IMR-90 (cell line): Measurements from ENCODE around the gene LYPD4. TPM values are rescaled to one million over a fixed set of nuclear protein-coding genes. Genes with fewer than 3 reads are reported as not detected.
A peak's percentile ranks its signal among the peaks of the same experiment; 100 is the strongest.

Experiments
- ATAC-seq: fragments of 200-7000 bp; cut with Tn5 transposase; 2 replicates; pipeline ENCODE4 v1.9.1; 2020; ENCODE audit warnings: low read depth, mild to moderate bottlenecking, moderate library complexity
- BruUV-seq: library from RNA; stranded (reverse); fragments of 400-500 nt; replicated peaks from 2 replicates; lab custom pipeline; 2021; lab: Mats Ljungman, UMichigan
- CTCF ChIA-PET: fragments of 300-600 bp; formaldehyde crosslinking; extraction: SDS; loops from one replicate; lab custom pipeline; 2021; ENCODE audit warnings: antibody characterized with exemption; lab: Yijun Ruan, JAX
- POLR2A ChIA-PET: fragments of 300-600 bp; sonication (Branson Sonifier 250); formaldehyde crosslinking; loops from one replicate; lab custom pipeline; 2022; ENCODE audit warnings: antibody characterized with exemption; ENCODE audit not compliant: unreplicated experiment; lab: Charles Lee
- DNase-seq: peaks from one replicate; pipeline ENCODE4 v3.0.0; 2013
- H2AFZ ChIP-seq: replicated peaks from 2 replicates; pipeline ENCODE3; 2013; ENCODE audit warnings: low read length, mild to moderate bottlenecking; ENCODE audit not compliant: poor library complexity
- H2AK5ac ChIP-seq: 2 replicates; pipeline ENCODE4 v1.6.1; 2013; ENCODE audit warnings: low read depth, low read length, inconsistent platforms
- H2AK9ac ChIP-seq: replicated peaks from 2 replicates; pipeline ENCODE3; 2013; ENCODE audit warnings: mild to moderate bottlenecking, low read depth, low read length, moderate library complexity; ENCODE audit not compliant: poor library complexity
- H2BK120ac ChIP-seq: 2 replicates; pipeline ENCODE4 v1.6.1; 2013; ENCODE audit warnings: low read depth, low read length, inconsistent platforms
- H2BK15ac ChIP-seq: 3 replicates; pipeline ENCODE4 v1.6.1; 2013; ENCODE audit warnings: low read depth, low read length, inconsistent platforms
- H2BK20ac ChIP-seq: 2 replicates; pipeline ENCODE4 v1.6.1; 2013; ENCODE audit warnings: low read depth, mild to moderate bottlenecking, inconsistent platforms, low read length, moderate library complexity
- H2BK5ac ChIP-seq: 2 replicates; pipeline ENCODE4 v1.6.1; 2013; ENCODE audit warnings: mild to moderate bottlenecking, low read depth, low read length, inconsistent platforms; ENCODE audit not compliant: poor library complexity, severe bottlenecking
- H3K14ac ChIP-seq: replicated peaks from 2 replicates; pipeline ENCODE4 v1.6.1; 2013; ENCODE audit warnings: low read depth, low read length, inconsistent platforms
- H3K18ac ChIP-seq: 2 replicates; pipeline ENCODE4 v1.6.1; 2013; ENCODE audit warnings: low read depth, low read length, control low read depth
- H3K23ac ChIP-seq: 2 replicates; pipeline ENCODE4 v1.6.1; 2013; ENCODE audit warnings: low read depth, low read length, inconsistent platforms
- H3K27ac ChIP-seq: 2 replicates; pipeline ENCODE4 v1.5.1; 2013; ENCODE audit warnings: mild to moderate bottlenecking, control low read depth, low read length; ENCODE audit not compliant: insufficient read depth
- H3K27me3 ChIP-seq: 2 replicates; pipeline ENCODE4 v1.6.1; 2013; ENCODE audit warnings: low read length; ENCODE audit not compliant: control insufficient read depth, insufficient read depth
- H3K36me3 ChIP-seq: 2 replicates; pipeline ENCODE4 v1.6.1; 2013; ENCODE audit warnings: low read length, mixed read lengths; ENCODE audit not compliant: control insufficient read depth, insufficient read depth
- H3K4ac ChIP-seq: 2 replicates; pipeline ENCODE4 v1.6.1; 2013; ENCODE audit warnings: low read depth, low read length, inconsistent platforms
- H3K4me1 ChIP-seq: 2 replicates; pipeline ENCODE4 v1.6.1; 2013; ENCODE audit warnings: low read length, mixed read lengths; ENCODE audit not compliant: control insufficient read depth, insufficient read depth
- H3K4me2 ChIP-seq: 2 replicates; pipeline ENCODE4 v1.6.1; 2013; ENCODE audit warnings: low read depth, mild to moderate bottlenecking, control low read depth, low read length, moderate library complexity
- H3K4me3 ChIP-seq: 2 replicates; pipeline ENCODE4 v1.5.1; 2013; ENCODE audit warnings: low read depth, mild to moderate bottlenecking, control low read depth, low read length, moderate library complexity; ENCODE audit not compliant: insufficient read depth
- H3K56ac ChIP-seq: 2 replicates; pipeline ENCODE4 v1.6.1; 2013; ENCODE audit warnings: low read length, inconsistent platforms; ENCODE audit not compliant: insufficient read depth; ENCODE audit errors: extremely low read depth
- H3K79me1 ChIP-seq, 2 experiments: 2 replicates each; pipeline ENCODE4 v1.6.1; 2013; ENCODE audit warnings: low read length in 2 of 2, inconsistent platforms in 1 of 2, low read depth in 1 of 2
- H3K9ac ChIP-seq: 2 replicates; pipeline ENCODE4 v1.6.1; 2013; ENCODE audit warnings: low read depth, low read length, control low read depth
- H3K9me1 ChIP-seq: 2 replicates; pipeline ENCODE4 v1.6.1; 2013; ENCODE audit warnings: low read length, inconsistent platforms; ENCODE audit not compliant: insufficient read depth
- H3K9me3 ChIP-seq: 2 replicates; pipeline ENCODE4 v1.6.1; 2013; ENCODE audit warnings: low read length; ENCODE audit not compliant: control insufficient read depth, insufficient read depth
- H4K20me1 ChIP-seq: 2 replicates; pipeline ENCODE4 v1.6.1; 2013; ENCODE audit warnings: low read length, inconsistent platforms; ENCODE audit not compliant: insufficient read depth
- H4K5ac ChIP-seq: 2 replicates; pipeline ENCODE4 v1.6.1; 2013; ENCODE audit warnings: mild to moderate bottlenecking, low read depth, low read length, control low read depth
- H4K8ac ChIP-seq, 2 experiments: 2 replicates each; pipeline ENCODE4 v1.6.1; 2013; ENCODE audit warnings: low read depth in 2 of 2, low read length in 2 of 2, control low read depth in 1 of 2, inconsistent platforms in 1 of 2
- H4K91ac ChIP-seq: 2 replicates; pipeline ENCODE4 v1.6.1; 2013; ENCODE audit warnings: low read depth, low read length, inconsistent platforms; ENCODE audit not compliant: insufficient read depth
- BHLHE40 ChIP-seq: fragments of 150-350 bp; IDR thresholded peaks from 2 replicates; pipeline ENCODE4 v1.6.1; 2016; ENCODE audit warnings: mild to moderate bottlenecking, low read depth, low read length
- CHD1 ChIP-seq: IDR thresholded peaks from 2 replicates; pipeline ENCODE4 v1.6.1; 2012; ENCODE audit warnings: low read depth, low read length, improper control_type of control experiment
- CTCF ChIP-seq: conservative IDR thresholded peaks from 2 replicates; pipeline ENCODE4 v1.5.1; 2012; ENCODE audit warnings: mild to moderate bottlenecking, low read depth, low read length, improper control_type of control experiment
- FOS ChIP-seq: fragments of 150-350 bp; IDR thresholded peaks from 2 replicates; pipeline ENCODE4 v1.6.1; 2016; ENCODE audit warnings: low read depth, low read length
- MAFK ChIP-seq: IDR thresholded peaks from 2 replicates; pipeline ENCODE4 v1.6.1; 2012; ENCODE audit warnings: low read depth, low read length, improper control_type of control experiment
- MAZ ChIP-seq: IDR thresholded peaks from 2 replicates; pipeline ENCODE4 v1.6.1; 2012; ENCODE audit warnings: low read depth, mild to moderate bottlenecking, low read length, improper control_type of control experiment, moderate library complexity, borderline replicate concordance
- MXI1 ChIP-seq: IDR thresholded peaks from 2 replicates; pipeline ENCODE4 v1.6.1; 2012; ENCODE audit warnings: low read depth, mild to moderate bottlenecking, low read length, moderate library complexity, borderline replicate concordance
- POLR2A ChIP-seq: IDR thresholded peaks from 2 replicates; pipeline ENCODE4 v1.6.1; 2012; ENCODE audit warnings: mild to moderate bottlenecking, low read depth, low read length
- RAD21 ChIP-seq: IDR thresholded peaks from 2 replicates; pipeline ENCODE4 v1.6.1; 2012; ENCODE audit warnings: low read length, improper control_type of control experiment
- RCOR1 ChIP-seq: IDR thresholded peaks from 2 replicates; pipeline ENCODE4 v1.6.1; 2012; ENCODE audit warnings: mild to moderate bottlenecking, low read length, improper control_type of control experiment; ENCODE audit not compliant: insufficient replicate concordance
- RFX5 ChIP-seq: IDR thresholded peaks from 2 replicates; pipeline ENCODE4 v1.8.0; 2012; ENCODE audit warnings: low read depth, mild to moderate bottlenecking, low read length, moderate library complexity
- SMC3 ChIP-seq: fragments of 150-350 bp; IDR thresholded peaks from 2 replicates; pipeline ENCODE4 v1.6.1; 2016; ENCODE audit warnings: low read depth, mild to moderate bottlenecking, antibody characterized with exemption, low read length, moderate library complexity
- USF2 ChIP-seq: fragments of 150-350 bp; IDR thresholded peaks from 2 replicates; pipeline ENCODE4 v1.6.1; 2017; ENCODE audit warnings: mild to moderate bottlenecking, antibody characterized with exemption, low read length, low read depth
- WGBS, 2 experiments: methylation state at CpG; one replicate each; pipeline versions ENCODE4 v1.1.5 to v1.1.7; 2013; ENCODE audit warnings: missing lambda C conversion rate in 2 of 2; ENCODE audit not compliant: insufficient read length in 1 of 2; ENCODE audit errors: extremely low coverage in 2 of 2; 5-methylcytosine and 5-hydroxymethylcytosine counted together
- dilution Hi-C: fragments of 300-500 bp; cut with HindIII; formaldehyde crosslinking; loops from one replicate; pipeline ENCODE4 v1.14.3; 2018; ENCODE audit warnings: low sequenced_read_pairs; ENCODE audit not compliant: unreplicated experiment
- in situ Hi-C: fragments of 300-500 bp; cut with MboI; formaldehyde crosslinking; loops from 3 replicates; pipeline ENCODE4 v1.14.3; 2019; ENCODE audit warnings: low sequenced_read_pairs, inconsistent platforms, mixed read lengths
- intact Hi-C: fragments of 100-400 bp; cut with micrococcal nuclease; formaldehyde crosslinking; loops from 2 replicates; pipeline ENCODE4 v1.10.0; 2022
- polyA plus RNA-seq, 3 experiments: library from polyadenylated mRNA; depleted of rRNA; stranded (reverse); fragments of >200 nt; gene quantifications; 2 replicates each; pipeline ENCODE4 v1.2.3, GENCODE V29; 2012; ENCODE audit warnings: low replicate concordance in 1 of 3
- total RNA-seq: library from RNA; depleted of rRNA; stranded (reverse); fragments of >200 nt; gene quantifications from 2 replicates; pipeline ENCODE4 v1.2.3, GENCODE V29; 2012
- TF ChIP-seq, protein P1 (sequence below): fragments of 150-350 bp; IDR thresholded peaks from 2 replicates; pipeline ENCODE4 v1.6.1; 2016; ENCODE audit warnings: low read depth, mild to moderate bottlenecking, low read length, moderate library complexity, borderline replicate concordance

Gene LYPD4
- total and polyA plus RNA-seq, 2 of the 4 experiments (the other 2 are of a cell fraction): not detected

GRCh38 chr19:41863209-41863931 is 18.9 kb upstream of the LYPD4 start:
- Histone ChIP-seq H3K9me1 (peaks cover 24% of the 10 kb centered on the region), H2BK120ac (no peak overlapping the region), H3K56ac (no peak overlapping the region), H2AK9ac (no peak overlapping the region), H3K4me2 (no peak overlapping the region), H2AFZ (no peak overlapping the region), H2BK20ac (no peak overlapping the region), H3K23ac (no peak overlapping the region), H3K9me3 (no peaks in the 10 kb centered on the region), H3K36me3 (peaks cover 61% of the 10 kb centered on the region), H4K5ac (no peak overlapping the region), H3K14ac (no peak overlapping the region), H2AK5ac (no peak overlapping the region), H3K9ac (peak overlapping the region; percentile 17; the same call in 1 of the 2 replicates), H4K8ac (no peak overlapping the region), H3K4me1 (peaks cover 14% of the 10 kb centered on the region), H4K91ac (no peak overlapping the region), H2BK15ac (no peak overlapping the region), H2BK5ac (no peak overlapping the region), H3K27me3 (no peaks in the 10 kb centered on the region), H3K18ac (no peak overlapping the region), H3K4ac (no peak overlapping the region), H3K27ac (no peak overlapping the region), H4K20me1 (peaks cover 76% of the 10 kb centered on the region), H3K79me1 (peaks cover 24 to 67% of the 10 kb centered on the region in 2 experiments), H3K4me3 (no peak overlapping the region)
- BruUV-seq: no TSS peak
- no peak for ATAC-seq
- CTCF ChIA-PET: no interaction called here
- 100% methylated on average over 3 of the region's 11 CpGs; no CpG with 5 or more reads in 1 of the 2 experiments for WGBS, 2 experiments
- TF ChIP-seq SMC3: no peak
- TF ChIP-seq, protein P1, sequence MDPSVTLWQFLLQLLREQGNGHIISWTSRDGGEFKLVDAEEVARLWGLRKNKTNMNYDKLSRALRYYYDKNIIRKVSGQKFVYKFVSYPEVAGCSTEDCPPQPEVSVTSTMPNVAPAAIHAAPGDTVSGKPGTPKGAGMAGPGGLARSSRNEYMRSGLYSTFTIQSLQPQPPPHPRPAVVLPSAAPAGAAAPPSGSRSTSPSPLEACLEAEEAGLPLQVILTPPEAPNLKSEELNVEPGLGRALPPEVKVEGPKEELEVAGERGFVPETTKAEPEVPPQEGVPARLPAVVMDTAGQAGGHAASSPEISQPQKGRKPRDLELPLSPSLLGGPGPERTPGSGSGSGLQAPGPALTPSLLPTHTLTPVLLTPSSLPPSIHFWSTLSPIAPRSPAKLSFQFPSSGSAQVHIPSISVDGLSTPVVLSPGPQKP: no peak
- TF ChIP-seq MAZ: no peak
- TF ChIP-seq POLR2A: no peak
- TF ChIP-seq BHLHE40: no peak
- no peak for TF ChIP-seq USF2
- no peak for TF ChIP-seq RAD21
- TF ChIP-seq CHD1: no peak
- TF ChIP-seq MXI1: no peak
- no peak for TF ChIP-seq RCOR1
- TF ChIP-seq RFX5: no peak
- TF ChIP-seq MAFK: no peak
- no peak for TF ChIP-seq FOS
- TF ChIP-seq CTCF: no peak
- in situ Hi-C loops (no loop called here), dilution Hi-C loops (no loop called here), intact Hi-C loops (no loop called here)
- POLR2A ChIA-PET: no interaction called here
- no peak for DNase-seq
